Activated naive CD4-positive, alpha-beta T cell treated with anti-CD3 and anti-CD28 coated beads, Interleukin-2, amount 50 U/mL, for 24 hours (primary cell): Measurements from ENCODE around the gene PXDN.

Experiments
- H3K27ac Mint-ChIP-seq: one replicate; pipeline ENCODE4 v1.8.0; 2021; ENCODE audit warnings: mild to moderate bottlenecking, mixed read lengths
- H3K27me3 Mint-ChIP-seq: one replicate; pipeline ENCODE4 v1.8.0; 2021; ENCODE audit warnings: mixed read lengths
- H3K36me3 Mint-ChIP-seq: one replicate; pipeline ENCODE4 v1.8.0; 2021; ENCODE audit warnings: mixed read lengths
- H3K4me1 Mint-ChIP-seq: one replicate; pipeline ENCODE4 v1.8.0; 2021; ENCODE audit warnings: mixed read lengths
- H3K4me3 Mint-ChIP-seq: one replicate; pipeline ENCODE4 v1.8.0; 2021; ENCODE audit warnings: mild to moderate bottlenecking, mixed read lengths
- H3K9me3 Mint-ChIP-seq: one replicate; pipeline ENCODE4 v1.8.0; 2021; ENCODE audit warnings: mixed read lengths

PXDN gene

GRCh38 chr2:1603521-1603920 is 140.8 kb downstream of the PXDN start:
- no peak overlapping the region for H3K27ac Mint-ChIP-seq

GRCh38 chr2:1603059-1603458 is 141.3 kb downstream of the PXDN start:
- Mint-ChIP-seq H3K9me3 (no peaks in the 10 kb centered on the region), H3K27me3 (no peaks in the 10 kb centered on the region), H3K27ac (no peak overlapping the region), H3K36me3 (no peaks in the 10 kb centered on the region), H3K4me1 (no peaks in the 10 kb centered on the region), H3K4me3 (no peak overlapping the region)

More at GRCh38 chr2:1603521-1603920, 140.8 kb downstream of the PXDN start:
- Mint-ChIP-seq H3K36me3 (no peaks in the 10 kb centered on the region), H3K4me3 (no peak overlapping the region), H3K4me1 (no peaks in the 10 kb centered on the region), H3K9me3 (no peaks in the 10 kb centered on the region), H3K27me3 (no peaks in the 10 kb centered on the region)

GRCh38 chr2:1602278-1603010 is 141.9 kb downstream of the PXDN start:
- Mint-ChIP-seq H3K36me3 (no peaks in the 10 kb centered on the region), H3K27ac (no peak overlapping the region), H3K4me3 (no peak overlapping the region), H3K4me1 (no peaks in the 10 kb centered on the region), H3K9me3 (no peaks in the 10 kb centered on the region), H3K27me3 (no peaks in the 10 kb centered on the region)

- H3K27me3 Mint-ChIP-seq: no peaks in the 10 kb centered on the region
- no peaks in the 10 kb centered on the region for H3K36me3 Mint-ChIP-seq
- H3K27ac Mint-ChIP-seq: no peak overlapping the region
- no peaks in the 10 kb centered on the region for H3K4me1 Mint-ChIP-seq
- H3K9me3 Mint-ChIP-seq: no peaks in the 10 kb centered on the region
- H3K4me3 Mint-ChIP-seq: no peak overlapping the region
Measured at GRCh38 chr2:1601471-1602277, 142.6 kb downstream of the PXDN start.

GRCh38 chr2:1601067-1601412 is 143.3 kb downstream of the PXDN start:
- no peak overlapping the region for H3K4me3 Mint-ChIP-seq
- no peaks in the 10 kb centered on the region for H3K27me3 Mint-ChIP-seq
- H3K4me1 Mint-ChIP-seq: no peaks in the 10 kb centered on the region
- H3K9me3 Mint-ChIP-seq: no peaks in the 10 kb centered on the region
- no peaks in the 10 kb centered on the region for H3K36me3 Mint-ChIP-seq
- no peak overlapping the region for H3K27ac Mint-ChIP-seq

GRCh38 chr2:1600191-1601066 is 143.9 kb downstream of the PXDN start:
- Mint-ChIP-seq H3K4me3 (no peak overlapping the region), H3K36me3 (no peaks in the 10 kb centered on the region), H3K9me3 (no peaks in the 10 kb centered on the region), H3K27me3 (no peaks in the 10 kb centered on the region), H3K27ac (no peak overlapping the region), H3K4me1 (no peaks in the 10 kb centered on the region)

GRCh38 chr2:1599301-1600085 is 144.8 kb downstream of the PXDN start:
- H3K4me3 Mint-ChIP-seq: no peak overlapping the region
- no peaks in the 10 kb centered on the region for H3K9me3 Mint-ChIP-seq
- no peaks in the 10 kb centered on the region for H3K36me3 Mint-ChIP-seq
- H3K4me1 Mint-ChIP-seq: no peaks in the 10 kb centered on the region
- no peaks in the 10 kb centered on the region for H3K27me3 Mint-ChIP-seq
- no peak overlapping the region for H3K27ac Mint-ChIP-seq

- Mint-ChIP-seq H3K36me3 (no peaks in the 10 kb centered on the region), H3K4me1 (no peaks in the 10 kb centered on the region), H3K4me3 (no peak overlapping the region), H3K27me3 (no peaks in the 10 kb centered on the region), H3K27ac (no peak overlapping the region), H3K9me3 (no peaks in the 10 kb centered on the region)
Measured at GRCh38 chr2:1598800-1599199, 145.5 kb downstream of the PXDN start.

- Mint-ChIP-seq H3K4me3 (no peak overlapping the region), H3K36me3 (no peaks in the 10 kb centered on the region), H3K27me3 (no peaks in the 10 kb centered on the region), H3K27ac (no peak overlapping the region), H3K4me1 (no peaks in the 10 kb centered on the region), H3K9me3 (no peaks in the 10 kb centered on the region)
Measured at GRCh38 chr2:1598041-1598710, 146.1 kb downstream of the PXDN start.

- no peaks in the 10 kb centered on the region for H3K4me1 Mint-ChIP-seq
- peaks cover 3% of the 10 kb centered on the region for H3K27me3 Mint-ChIP-seq
- no peaks in the 10 kb centered on the region for H3K9me3 Mint-ChIP-seq
- no peak overlapping the region for H3K4me3 Mint-ChIP-seq
- no peaks in the 10 kb centered on the region for H3K36me3 Mint-ChIP-seq
- H3K27ac Mint-ChIP-seq: no peak overlapping the region
Measured at GRCh38 chr2:1595274-1595673, 149.0 kb downstream of the PXDN start.

GRCh38 chr2:1594373-1595171 is 149.7 kb downstream of the PXDN start:
- Mint-ChIP-seq H3K27ac (no peak overlapping the region), H3K4me1 (no peaks in the 10 kb centered on the region), H3K36me3 (no peaks in the 10 kb centered on the region), H3K9me3 (no peaks in the 10 kb centered on the region), H3K4me3 (no peak overlapping the region), H3K27me3 (peaks cover 7% of the 10 kb centered on the region)

GRCh38 chr2:1594123-1594372 is 150.3 kb downstream of the PXDN start:
- Mint-ChIP-seq H3K36me3 (no peaks in the 10 kb centered on the region), H3K4me1 (no peaks in the 10 kb centered on the region), H3K27me3 (peaks cover 7% of the 10 kb centered on the region), H3K4me3 (no peak overlapping the region), H3K27ac (no peak overlapping the region), H3K9me3 (no peaks in the 10 kb centered on the region)

GRCh38 chr2:1593371-1594122 is 150.8 kb downstream of the PXDN start:
- peaks cover 7% of the 10 kb centered on the region for H3K27me3 Mint-ChIP-seq
- no peaks in the 10 kb centered on the region for H3K9me3 Mint-ChIP-seq
- no peaks in the 10 kb centered on the region for H3K36me3 Mint-ChIP-seq
- H3K4me3 Mint-ChIP-seq: no peak overlapping the region
- H3K4me1 Mint-ChIP-seq: no peaks in the 10 kb centered on the region
- no peak overlapping the region for H3K27ac Mint-ChIP-seq
